GM20431 (cell line): ENCODE data around the gene MAP2K7.
"Not testable (repeated sequence)": the region's sequence is repeated elsewhere in the genome, so short reads cannot be mapped to it uniquely, and the experiment has no call there.

Experiments
- in situ Hi-C: fragments of 300-500 bp; cut with MseI, MboI; formaldehyde crosslinking; loops from one replicate; pipeline ENCODE4 v1.15.0; 2020; ENCODE audit warnings: low sequenced_read_pairs; ENCODE audit not compliant: unreplicated experiment

Gene MAP2K7

DNA sequence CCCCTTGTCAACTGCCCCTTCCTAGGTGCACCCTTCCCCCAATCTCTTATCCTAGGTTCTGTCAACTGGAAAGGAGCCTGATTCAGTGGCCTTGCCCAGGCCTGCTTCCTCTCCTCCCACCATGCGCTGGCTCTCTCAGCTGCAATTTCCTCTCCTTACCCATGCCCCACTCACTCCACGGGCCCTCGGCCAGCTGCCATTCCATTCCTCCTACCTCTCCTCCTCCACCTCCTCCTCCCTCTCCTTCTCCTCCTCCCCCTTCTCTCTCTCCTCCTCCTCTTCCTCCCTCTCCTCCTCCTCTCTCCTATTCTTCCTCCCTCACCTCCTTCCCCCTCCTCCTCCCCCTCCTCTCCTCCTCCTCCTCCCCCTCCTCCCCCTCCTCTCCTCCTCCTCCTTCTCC lies 49.4 kb downstream of the MAP2K7 start:
- in situ Hi-C loops, result no loop called here

DNA sequence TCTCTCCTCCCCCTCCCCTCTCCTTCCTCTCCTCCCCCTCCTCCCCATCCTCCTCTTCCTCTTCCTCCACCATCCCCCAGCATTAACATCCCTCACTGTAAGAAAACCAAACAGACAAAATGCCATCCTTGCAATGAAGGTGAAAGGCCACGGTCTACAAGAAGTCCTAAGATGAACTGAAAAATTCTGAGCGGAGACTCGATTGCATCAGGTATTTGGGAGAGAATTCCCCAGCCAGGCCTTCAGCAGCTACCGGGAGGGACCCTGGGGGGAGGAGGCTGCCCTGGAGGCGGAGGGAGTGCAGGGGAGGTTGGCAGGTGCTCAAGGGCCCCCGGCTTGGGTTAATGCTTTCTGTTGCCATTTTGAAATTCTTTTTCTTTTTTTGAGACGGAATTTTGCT lies 49.9 kb downstream of the MAP2K7 start:
- in situ Hi-C loops, result no loop called here

DNA sequence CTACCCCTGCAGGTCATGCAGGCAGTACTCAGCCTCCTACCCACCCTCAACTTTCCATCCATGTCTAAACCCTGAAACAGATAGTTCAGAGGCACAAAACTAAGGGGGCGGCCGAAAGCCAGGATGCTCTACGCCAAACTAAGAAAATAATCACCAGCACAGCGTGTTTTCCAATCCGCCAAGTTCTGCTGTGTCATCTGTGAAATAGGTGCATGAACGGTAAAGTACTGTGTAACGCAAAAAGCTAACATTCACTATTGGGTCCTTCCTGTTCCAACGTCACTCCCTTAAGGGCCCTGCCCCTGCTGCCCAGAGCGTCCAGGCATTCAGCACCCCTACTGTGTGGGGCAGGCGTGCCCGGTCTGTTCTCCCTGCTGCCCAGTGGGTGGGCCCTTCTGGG lies 52.0 kb downstream of the MAP2K7 start:
- in situ Hi-C loops, result no loop called here

DNA sequence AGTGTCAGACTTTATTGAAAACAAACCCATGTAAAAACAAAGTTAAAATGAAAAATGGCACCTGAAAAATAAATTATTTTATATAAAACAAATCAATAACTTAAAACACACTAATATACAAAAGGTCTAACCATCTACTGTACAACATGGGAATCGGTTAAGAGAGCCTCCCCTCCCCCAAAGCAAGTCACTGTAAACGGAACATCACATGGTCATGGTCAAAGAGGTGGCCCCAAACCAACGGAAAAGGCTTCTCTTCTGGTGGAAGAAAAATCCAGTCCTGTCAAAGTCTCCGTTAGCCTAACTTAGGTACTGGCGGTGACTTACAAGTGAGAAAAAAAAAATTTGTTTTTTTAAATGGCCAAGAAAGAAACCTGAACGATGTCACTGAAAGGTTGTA lies 55.5 kb downstream of the MAP2K7 start:
- in situ Hi-C loops, result no loop called here

DNA sequence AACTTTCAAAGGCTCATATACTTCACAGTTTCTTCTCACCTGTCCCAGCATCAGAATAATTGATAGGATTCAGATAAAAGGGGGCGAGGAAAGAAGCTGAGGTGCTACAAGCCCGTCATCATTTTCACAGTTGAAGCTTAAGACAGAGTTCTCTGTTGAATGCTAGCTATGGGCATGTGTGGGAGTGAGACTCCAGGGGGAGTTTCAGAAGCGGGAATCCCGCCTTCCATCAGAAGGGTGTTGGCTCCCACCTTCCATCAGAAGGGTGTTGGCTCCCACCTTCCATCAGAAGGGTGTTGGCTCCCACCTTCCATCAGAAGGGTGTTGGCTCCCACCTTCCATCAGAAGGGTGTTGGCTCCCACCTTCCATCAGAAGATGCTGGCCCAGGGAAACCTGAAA lies 57.4 kb downstream of the MAP2K7 start:
- in situ Hi-C loops, result not testable (repeated sequence)

DNA sequence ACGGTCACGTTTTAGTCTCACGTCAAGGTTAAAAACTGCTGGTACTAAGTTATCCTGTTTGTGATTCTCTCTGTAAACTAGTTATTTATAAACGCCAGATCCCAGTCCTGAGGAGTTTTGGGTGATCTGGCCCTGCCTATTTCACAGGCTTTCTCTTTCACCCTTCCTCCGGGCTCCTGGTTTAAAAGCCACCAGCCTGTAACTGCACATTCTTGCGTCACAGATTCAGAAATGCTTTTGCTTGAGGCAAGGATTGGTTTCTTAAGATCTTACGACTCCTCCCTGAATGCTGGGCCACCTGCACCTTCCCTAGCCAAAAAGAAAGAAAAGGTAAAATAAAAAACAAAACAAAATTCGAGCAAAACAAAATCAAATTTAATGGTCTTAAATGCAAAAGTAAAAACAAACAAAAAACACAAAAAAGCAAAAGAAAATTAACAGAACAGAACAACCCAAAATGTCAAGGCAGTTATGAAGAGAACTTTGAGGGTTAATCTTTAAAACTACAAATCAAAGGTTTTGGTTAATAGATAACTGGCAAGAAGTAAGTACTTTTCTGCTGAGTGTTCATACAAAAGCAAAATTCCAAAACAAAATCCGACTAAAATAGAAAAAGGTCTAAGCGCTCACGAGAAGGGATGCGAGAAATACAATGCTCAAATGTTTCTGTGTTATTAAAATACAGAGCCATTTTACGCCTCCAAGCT lies 58.4 kb downstream of the MAP2K7 start:
- in situ Hi-C loops, result no loop called here

DNA sequence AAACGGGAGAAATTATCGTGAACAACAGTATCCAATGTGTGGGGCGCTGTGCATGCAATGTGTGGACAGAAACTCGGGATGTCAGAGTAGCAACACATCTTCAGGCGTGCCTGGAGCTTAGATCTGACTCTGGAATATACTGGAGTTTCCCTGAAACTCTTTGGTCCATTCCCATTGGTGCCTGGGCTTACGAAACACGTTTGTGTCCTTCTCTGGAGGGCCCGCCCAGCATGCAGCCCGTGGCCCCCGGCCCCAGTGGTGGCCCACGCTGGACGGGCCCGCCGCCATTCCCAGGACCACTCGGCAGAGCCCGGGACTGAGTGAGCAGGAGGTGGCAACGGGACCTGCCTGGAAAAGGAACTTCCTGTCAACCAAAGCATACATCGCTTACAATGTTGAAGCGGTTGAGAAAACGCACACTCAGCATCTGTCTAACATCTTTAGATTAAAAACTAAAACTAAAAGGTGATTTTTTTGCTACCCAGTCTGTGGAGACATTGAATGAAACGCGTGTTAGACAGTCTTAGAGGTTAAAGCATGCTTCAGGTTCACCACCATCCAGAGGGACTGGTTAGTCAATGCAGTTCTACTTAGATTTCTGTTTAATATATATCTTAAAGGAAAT lies 59.1 kb downstream of the MAP2K7 start:
- in situ Hi-C loops, result no loop called here

DNA sequence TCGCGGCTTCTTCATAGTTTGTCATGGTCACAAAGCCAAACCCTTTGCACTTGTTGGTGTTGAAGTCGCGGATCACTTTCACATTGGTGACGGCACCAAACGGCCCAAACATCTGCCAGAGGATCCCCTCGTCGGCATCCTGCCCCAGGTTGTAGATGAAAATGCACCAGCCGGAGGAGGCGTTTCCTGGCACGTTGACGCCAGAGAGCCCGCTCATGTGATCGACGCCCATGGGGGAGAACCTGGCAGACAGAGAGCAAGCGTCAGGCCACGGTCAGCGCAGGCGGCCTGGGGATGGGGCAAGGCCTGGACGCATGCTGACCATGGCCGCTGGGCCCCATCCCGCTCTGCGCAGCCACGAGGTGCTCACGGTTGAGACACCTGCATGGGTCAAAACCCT lies 59.9 kb downstream of the MAP2K7 start:
- in situ Hi-C loops, result no loop called here
